WTC11 (cell line): Measurements from ENCODE around the gene RAMACL. TPM values are rescaled to one million over a fixed set of nuclear protein-coding genes. Genes with fewer than 3 reads are reported as not detected.

Source experiments
- ATAC-seq: fragments of 200-7000 bp; cut with Tn5 transposase; 2 replicates; pipeline ENCODE4 v1.10.0; 2021; ENCODE audit warnings: mild to moderate bottlenecking, moderate library complexity
- CTCF ChIA-PET: fragments of 300-600 bp; sonication (Branson Sonifier 250); formaldehyde crosslinking; loops from one replicate; lab custom pipeline; 2021; ENCODE audit warnings: antibody characterized with exemption; lab: Charles Lee
- POLR2A ChIA-PET: fragments of 350-600 bp; sonication (Branson Sonifier 250); formaldehyde crosslinking; loops from one replicate; lab custom pipeline; 2021; ENCODE audit warnings: antibody characterized with exemption; lab: Charles Lee
- DNase-seq: peaks from one replicate; pipeline ENCODE4 v3.0.0; 2021; ENCODE audit warnings: low spot score
- H3K27ac Mint-ChIP-seq: 2 replicates; pipeline ENCODE4 v1.8.0; 2021; ENCODE audit warnings: mixed read lengths
- H3K27me3 Mint-ChIP-seq: 2 replicates; pipeline ENCODE4 v1.8.0; 2021; ENCODE audit warnings: low read depth, mild to moderate bottlenecking, moderate library complexity, mixed read lengths
- H3K36me3 Mint-ChIP-seq: 2 replicates; pipeline ENCODE4 v1.8.0; 2021; ENCODE audit warnings: mixed read lengths
- H3K4me1 Mint-ChIP-seq: 2 replicates; pipeline ENCODE4 v1.8.0; 2022; ENCODE audit warnings: mixed read lengths
- H3K4me3 Mint-ChIP-seq: 2 replicates; pipeline ENCODE4 v1.8.0; 2021; ENCODE audit warnings: mild to moderate bottlenecking, moderate library complexity, mixed read lengths
- H3K9me3 Mint-ChIP-seq: 2 replicates; pipeline ENCODE4 v1.8.0; 2021; ENCODE audit warnings: mixed read lengths
- ATF1 ChIP-seq: sonication (generic); formaldehyde crosslinking; IDR thresholded peaks from 2 replicates; pipeline ENCODE4 v1.8.1; 2023; ENCODE audit warnings: mild to moderate bottlenecking, moderate library complexity, missing genetic modification reagents
- JUN ChIP-seq: sonication (generic); formaldehyde crosslinking; IDR thresholded peaks from 2 replicates; pipeline ENCODE4 v1.8.0; 2023; ENCODE audit warnings: mild to moderate bottlenecking, missing genetic modification reagents
- MLX ChIP-seq: sonication (generic); formaldehyde crosslinking; IDR thresholded peaks from 2 replicates; pipeline ENCODE4 v1.8.1; 2023; ENCODE audit warnings: mild to moderate bottlenecking, missing genetic modification reagents, moderate library complexity
- MYBL2 ChIP-seq: sonication (generic); formaldehyde crosslinking; IDR thresholded peaks from 2 replicates; pipeline ENCODE4 v1.8.1; 2023; ENCODE audit warnings: mild to moderate bottlenecking, moderate library complexity, missing genetic modification reagents
- NFE2L1 ChIP-seq: sonication (generic); formaldehyde crosslinking; IDR thresholded peaks from 2 replicates; pipeline ENCODE4 v1.8.1; 2023; ENCODE audit warnings: missing genetic modification reagents
- NFYB ChIP-seq: sonication (generic); formaldehyde crosslinking; conservative IDR thresholded peaks from 2 replicates; pipeline ENCODE4 v1.8.0; 2022; ENCODE audit warnings: low read depth, missing genetic modification reagents
- NR1H2 ChIP-seq: sonication (generic); formaldehyde crosslinking; IDR thresholded peaks from 2 replicates; pipeline ENCODE4 v1.9.0; 2021; ENCODE audit warnings: mild to moderate bottlenecking, moderate library complexity, missing genetic modification reagents
- PRRX2 ChIP-seq: fragments of 250-450 bp; sonication (Bioruptor Pico); IDR thresholded peaks from 2 replicates; pipeline ENCODE4 v1.8.0; 2021; ENCODE audit warnings: mild to moderate bottlenecking
- RELA ChIP-seq: sonication (generic); formaldehyde crosslinking; IDR thresholded peaks from 2 replicates; pipeline ENCODE4 v1.8.1; 2022; ENCODE audit warnings: missing genetic modification reagents, mild to moderate bottlenecking, borderline replicate concordance
- SMAD3 ChIP-seq: sonication (generic); formaldehyde crosslinking; IDR thresholded peaks from 2 replicates; pipeline ENCODE4 v1.8.0; 2022; ENCODE audit warnings: missing genetic modification reagents, mild to moderate bottlenecking, borderline replicate concordance
- SOX15 ChIP-seq: fragments of 250-450 bp; sonication (Bioruptor Pico); IDR thresholded peaks from 2 replicates; pipeline ENCODE4 v1.9.0; 2021; ENCODE audit warnings: mild to moderate bottlenecking
- TEAD1 ChIP-seq: sonication (generic); formaldehyde crosslinking; IDR thresholded peaks from 2 replicates; pipeline ENCODE4 v1.8.0; 2022; ENCODE audit warnings: mild to moderate bottlenecking, missing genetic modification reagents
- TP53 ChIP-seq: sonication (generic); formaldehyde crosslinking; IDR thresholded peaks from 2 replicates; pipeline ENCODE4 v1.8.1; 2023; ENCODE audit warnings: mild to moderate bottlenecking, missing genetic modification reagents
- ZNF121 ChIP-seq: sonication (generic); formaldehyde crosslinking; IDR thresholded peaks from 2 replicates; pipeline ENCODE4 v1.8.0; 2023; ENCODE audit warnings: missing genetic modification reagents
- ZNF138 ChIP-seq: sonication (generic); formaldehyde crosslinking; conservative IDR thresholded peaks from 2 replicates; pipeline ENCODE4 v1.8.1; 2022; ENCODE audit warnings: mild to moderate bottlenecking, moderate library complexity, missing genetic modification reagents
- ZNF425 ChIP-seq: fragments of 250-450 bp; sonication (Bioruptor Pico); conservative IDR thresholded peaks from 2 replicates; pipeline ENCODE4 v1.9.0; 2021; ENCODE audit warnings: mild to moderate bottlenecking
- ZNF671 ChIP-seq: fragments of 250-450 bp; sonication (Bioruptor Pico); IDR thresholded peaks from 2 replicates; pipeline ENCODE4 v1.8.0; 2021; ENCODE audit warnings: mild to moderate bottlenecking
- total RNA-seq: library from RNA; stranded (reverse); gene quantifications from 3 replicates; pipeline ENCODE4 v1.2.3, GENCODE V29; 2021
- TF ChIP-seq, protein P1 (sequence below): sonication (generic); formaldehyde crosslinking; conservative IDR thresholded peaks from 2 replicates; pipeline ENCODE4 v1.8.1; 2023; ENCODE audit warnings: mild to moderate bottlenecking, low read depth, missing genetic modification reagents, moderate library complexity
- TF ChIP-seq, protein P2 (sequence below): fragments of 250-450 bp; sonication (Bioruptor Pico); IDR thresholded peaks from 2 replicates; pipeline ENCODE4 v1.9.0; 2021; ENCODE audit warnings: mild to moderate bottlenecking
- TF ChIP-seq, protein P3 (sequence below): sonication (generic); formaldehyde crosslinking; IDR thresholded peaks from 2 replicates; pipeline ENCODE4 v1.8.1; 2023; ENCODE audit warnings: mild to moderate bottlenecking, missing genetic modification reagents
- TF ChIP-seq, protein P4 (sequence below): fragments of 250-450 bp; sonication (Bioruptor Pico); IDR thresholded peaks from 2 replicates; pipeline ENCODE4 v1.8.0; 2021; ENCODE audit warnings: mild to moderate bottlenecking

Gene RAMACL
- total RNA-seq, 1 experiment from 2014 or later = 0.79 TPM

DNA sequence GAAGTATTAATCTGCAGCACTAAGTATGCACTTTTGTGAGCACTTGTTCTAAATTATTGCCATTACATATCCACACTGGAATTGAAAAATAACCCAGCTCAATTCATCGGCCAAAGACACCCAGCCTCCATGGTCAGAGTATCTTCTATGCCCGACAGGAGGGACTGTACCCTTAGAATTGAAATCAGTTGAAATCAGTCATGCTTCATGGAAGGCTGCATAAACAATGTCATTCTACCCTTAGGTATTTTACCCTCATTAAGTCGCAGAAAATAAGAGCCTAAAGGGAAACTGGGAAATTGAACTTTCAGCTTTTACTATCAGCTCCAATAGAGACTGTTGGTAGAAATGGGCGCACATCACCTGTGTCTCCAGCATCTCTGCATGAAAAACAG, 2.9 kb upstream of the RAMACL start (continued):
- TF ChIP-seq ATF1 (CRISPR knock-in tag) (no peak), NFE2L1 (CRISPR knock-in tag) (no peak), ZNF121 (CRISPR knock-in tag) (no peak), ZNF425 (CRISPR knock-in tag) (no peak)

DNA sequence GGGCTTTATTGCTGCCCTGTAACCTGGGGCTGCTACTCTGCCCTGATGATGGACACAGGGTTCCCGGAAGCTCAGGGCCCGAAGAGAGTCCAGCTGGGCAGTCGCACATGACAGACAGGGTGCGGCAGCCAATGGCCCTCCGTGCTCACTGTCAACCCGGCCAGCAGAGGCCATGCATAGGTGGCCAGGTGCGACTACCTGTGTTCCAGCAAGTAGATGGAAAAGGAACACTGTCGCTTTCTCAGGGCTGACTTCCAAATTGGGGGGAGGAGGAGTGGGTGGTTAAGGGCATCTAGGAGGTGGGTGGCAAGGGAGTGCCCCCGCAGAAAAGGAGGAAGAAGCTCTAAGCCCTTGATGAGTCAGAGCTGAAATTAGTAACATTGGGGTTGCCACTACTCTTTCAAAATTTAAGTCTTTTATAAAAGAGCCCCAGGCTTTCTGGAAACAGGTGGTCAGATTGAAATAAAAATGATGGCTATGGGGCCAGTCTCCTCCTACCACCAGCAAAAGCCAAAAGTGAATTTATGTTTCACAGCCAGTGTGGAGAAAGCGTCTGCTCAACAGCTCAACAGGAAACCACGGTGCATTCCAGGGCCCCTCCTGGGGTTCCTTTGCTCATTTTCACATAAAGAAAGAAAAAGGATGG, 2.3 kb upstream of the RAMACL start:
- Mint-ChIP-seq H3K36me3 (no peaks in the 10 kb centered on the region), H3K27me3 (no peaks in the 10 kb centered on the region), H3K4me1 (peaks cover 50% of the 10 kb centered on the region), H3K9me3 (no peaks in the 10 kb centered on the region), H3K4me3 (no peak overlapping the region), H3K27ac (peak overlapping the region; percentile 76)
- TF ChIP-seq, protein P1, sequence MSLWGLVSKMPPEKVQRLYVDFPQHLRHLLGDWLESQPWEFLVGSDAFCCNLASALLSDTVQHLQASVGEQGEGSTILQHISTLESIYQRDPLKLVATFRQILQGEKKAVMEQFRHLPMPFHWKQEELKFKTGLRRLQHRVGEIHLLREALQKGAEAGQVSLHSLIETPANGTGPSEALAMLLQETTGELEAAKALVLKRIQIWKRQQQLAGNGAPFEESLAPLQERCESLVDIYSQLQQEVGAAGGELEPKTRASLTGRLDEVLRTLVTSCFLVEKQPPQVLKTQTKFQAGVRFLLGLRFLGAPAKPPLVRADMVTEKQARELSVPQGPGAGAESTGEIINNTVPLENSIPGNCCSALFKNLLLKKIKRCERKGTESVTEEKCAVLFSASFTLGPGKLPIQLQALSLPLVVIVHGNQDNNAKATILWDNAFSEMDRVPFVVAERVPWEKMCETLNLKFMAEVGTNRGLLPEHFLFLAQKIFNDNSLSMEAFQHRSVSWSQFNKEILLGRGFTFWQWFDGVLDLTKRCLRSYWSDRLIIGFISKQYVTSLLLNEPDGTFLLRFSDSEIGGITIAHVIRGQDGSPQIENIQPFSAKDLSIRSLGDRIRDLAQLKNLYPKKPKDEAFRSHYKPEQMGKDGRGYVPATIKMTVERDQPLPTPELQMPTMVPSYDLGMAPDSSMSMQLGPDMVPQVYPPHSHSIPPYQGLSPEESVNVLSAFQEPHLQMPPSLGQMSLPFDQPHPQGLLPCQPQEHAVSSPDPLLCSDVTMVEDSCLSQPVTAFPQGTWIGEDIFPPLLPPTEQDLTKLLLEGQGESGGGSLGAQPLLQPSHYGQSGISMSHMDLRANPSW = no peak
- no peak for TF ChIP-seq TP53
- TF ChIP-seq NFYB = peak; percentile 47
- DNase-seq = peak; percentile 35
- peak; percentile 38; the same call in 1 of the 2 replicates for ATAC-seq
- ChIA-PET POLR2A (interaction anchor here (0.7 to 1.2 kb wide), 2 partner anchors 16 to 34 kb away, joined by 3 to 4 read pairs; no protein-coding TSS in a partner anchor), CTCF (no interaction called here)

- H3K27ac Mint-ChIP-seq = no peak overlapping the region; the same call in 1 of the 2 replicates
- H3K4me1 Mint-ChIP-seq = peaks cover 58% of the 10 kb centered on the region
- H3K36me3 Mint-ChIP-seq = no peaks in the 10 kb centered on the region
- ATAC-seq = no peak
- POLR2A ChIA-PET = interaction anchor here (1.2 kb wide), 1 partner anchor 15 kb away, joined by 4 read pairs; no protein-coding TSS in a partner anchor
- H3K9me3 Mint-ChIP-seq = no peaks in the 10 kb centered on the region
- CTCF ChIA-PET = no interaction called here
- H3K4me3 Mint-ChIP-seq = no peak overlapping the region
- H3K27me3 Mint-ChIP-seq = no peaks in the 10 kb centered on the region
- no peak for DNase-seq
- TF ChIP-seq RELA (CRISPR knock-in tag) = no peak
- no peak for TF ChIP-seq NR1H2 (CRISPR knock-in tag)
- TF ChIP-seq, protein P2, sequence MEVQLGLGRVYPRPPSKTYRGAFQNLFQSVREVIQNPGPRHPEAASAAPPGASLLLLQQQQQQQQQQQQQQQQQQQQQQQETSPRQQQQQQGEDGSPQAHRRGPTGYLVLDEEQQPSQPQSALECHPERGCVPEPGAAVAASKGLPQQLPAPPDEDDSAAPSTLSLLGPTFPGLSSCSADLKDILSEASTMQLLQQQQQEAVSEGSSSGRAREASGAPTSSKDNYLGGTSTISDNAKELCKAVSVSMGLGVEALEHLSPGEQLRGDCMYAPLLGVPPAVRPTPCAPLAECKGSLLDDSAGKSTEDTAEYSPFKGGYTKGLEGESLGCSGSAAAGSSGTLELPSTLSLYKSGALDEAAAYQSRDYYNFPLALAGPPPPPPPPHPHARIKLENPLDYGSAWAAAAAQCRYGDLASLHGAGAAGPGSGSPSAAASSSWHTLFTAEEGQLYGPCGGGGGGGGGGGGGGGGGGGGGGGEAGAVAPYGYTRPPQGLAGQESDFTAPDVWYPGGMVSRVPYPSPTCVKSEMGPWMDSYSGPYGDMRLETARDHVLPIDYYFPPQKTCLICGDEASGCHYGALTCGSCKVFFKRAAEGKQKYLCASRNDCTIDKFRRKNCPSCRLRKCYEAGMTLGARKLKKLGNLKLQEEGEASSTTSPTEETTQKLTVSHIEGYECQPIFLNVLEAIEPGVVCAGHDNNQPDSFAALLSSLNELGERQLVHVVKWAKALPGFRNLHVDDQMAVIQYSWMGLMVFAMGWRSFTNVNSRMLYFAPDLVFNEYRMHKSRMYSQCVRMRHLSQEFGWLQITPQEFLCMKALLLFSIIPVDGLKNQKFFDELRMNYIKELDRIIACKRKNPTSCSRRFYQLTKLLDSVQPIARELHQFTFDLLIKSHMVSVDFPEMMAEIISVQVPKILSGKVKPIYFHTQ (CRISPR knock-in tag) = no peak
- TF ChIP-seq JUN (CRISPR knock-in tag) = no peak
- TF ChIP-seq SMAD3 (CRISPR knock-in tag) = no peak
- TF ChIP-seq PRRX2 = no peak
- TF ChIP-seq SOX15 (CRISPR knock-in tag) = no peak
- TF ChIP-seq, protein P3, sequence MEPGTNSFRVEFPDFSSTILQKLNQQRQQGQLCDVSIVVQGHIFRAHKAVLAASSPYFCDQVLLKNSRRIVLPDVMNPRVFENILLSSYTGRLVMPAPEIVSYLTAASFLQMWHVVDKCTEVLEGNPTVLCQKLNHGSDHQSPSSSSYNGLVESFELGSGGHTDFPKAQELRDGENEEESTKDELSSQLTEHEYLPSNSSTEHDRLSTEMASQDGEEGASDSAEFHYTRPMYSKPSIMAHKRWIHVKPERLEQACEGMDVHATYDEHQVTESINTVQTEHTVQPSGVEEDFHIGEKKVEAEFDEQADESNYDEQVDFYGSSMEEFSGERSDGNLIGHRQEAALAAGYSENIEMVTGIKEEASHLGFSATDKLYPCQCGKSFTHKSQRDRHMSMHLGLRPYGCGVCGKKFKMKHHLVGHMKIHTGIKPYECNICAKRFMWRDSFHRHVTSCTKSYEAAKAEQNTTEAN = no peak
- TF ChIP-seq TEAD1 = no peak
- no peak for TF ChIP-seq ZNF138 (CRISPR knock-in tag)
- no peak for TF ChIP-seq MLX (CRISPR knock-in tag)
- no peak for TF ChIP-seq ZNF671 (CRISPR knock-in tag)
- TF ChIP-seq, protein P4, sequence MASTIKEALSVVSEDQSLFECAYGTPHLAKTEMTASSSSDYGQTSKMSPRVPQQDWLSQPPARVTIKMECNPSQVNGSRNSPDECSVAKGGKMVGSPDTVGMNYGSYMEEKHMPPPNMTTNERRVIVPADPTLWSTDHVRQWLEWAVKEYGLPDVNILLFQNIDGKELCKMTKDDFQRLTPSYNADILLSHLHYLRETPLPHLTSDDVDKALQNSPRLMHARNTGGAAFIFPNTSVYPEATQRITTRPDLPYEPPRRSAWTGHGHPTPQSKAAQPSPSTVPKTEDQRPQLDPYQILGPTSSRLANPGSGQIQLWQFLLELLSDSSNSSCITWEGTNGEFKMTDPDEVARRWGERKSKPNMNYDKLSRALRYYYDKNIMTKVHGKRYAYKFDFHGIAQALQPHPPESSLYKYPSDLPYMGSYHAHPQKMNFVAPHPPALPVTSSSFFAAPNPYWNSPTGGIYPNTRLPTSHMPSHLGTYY = no peak
- TF ChIP-seq MYBL2 (CRISPR knock-in tag) = no peak
These were observed 1.3 kb upstream of the RAMACL start for GRCh38 chr6:166587631-166588413.
